DND-41 (cell line): ENCODE measurements around the gene ANKS1A.

Experiments used
- ATAC-seq: fragments of 200-7000 bp; cut with Tn5 transposase; 3 replicates; pipeline ENCODE4 v1.9.1; 2021; ENCODE audit warnings: low read depth; ENCODE audit not compliant: insufficient read depth
- DNase-seq: peaks from one replicate; pipeline ENCODE4 v3.0.0-alpha.2; 2020
- H2AFZ ChIP-seq: 2 replicates; pipeline ENCODE4 v1.6.0; 2012; ENCODE audit warnings: low read depth, low read length
- H3K27ac ChIP-seq: 2 replicates; pipeline ENCODE4 v1.5.1; 2012; ENCODE audit warnings: low read length, inconsistent platforms
- H3K27me3 ChIP-seq: fragments of 200-600 bp; sonication (generic); 2 replicates; pipeline ENCODE4 v1.6.0; 2012; ENCODE audit warnings: low read length, mild to moderate bottlenecking, inconsistent platforms; ENCODE audit not compliant: insufficient read depth, poor library complexity
- H3K36me3 ChIP-seq: 2 replicates; pipeline ENCODE4 v1.5.1; 2012; ENCODE audit warnings: low read length, inconsistent platforms; ENCODE audit not compliant: insufficient read depth
- H3K4me1 ChIP-seq: 2 replicates; pipeline ENCODE4 v1.5.1; 2012; ENCODE audit warnings: mild to moderate bottlenecking, low read length; ENCODE audit not compliant: insufficient read depth
- H3K4me2 ChIP-seq: 2 replicates; pipeline ENCODE4 v1.6.0; 2012; ENCODE audit warnings: mild to moderate bottlenecking, moderate library complexity, low read length, inconsistent platforms; ENCODE audit not compliant: insufficient read depth
- H3K4me3 ChIP-seq, 2 experiments: fragments of 200-600 bp in 1 of 2; shearing (Covaris generic) in 1 of 2; 2 replicates each; pipeline ENCODE4 v1.5.1; 2012 to 2016; ENCODE audit warnings: inconsistent platforms in 2 of 2, low read length in 2 of 2, mild to moderate bottlenecking in 2 of 2, low read depth in 1 of 2, moderate library complexity in 1 of 2
- H3K79me2 ChIP-seq: 2 replicates; pipeline ENCODE4 v1.6.0; 2012; ENCODE audit warnings: low read length, inconsistent platforms; ENCODE audit not compliant: insufficient read depth
- H3K9ac ChIP-seq: 2 replicates; pipeline ENCODE4 v1.6.0; 2012; ENCODE audit warnings: low read depth, mild to moderate bottlenecking, inconsistent platforms, low read length, moderate library complexity
- H3K9me3 ChIP-seq: 2 replicates; pipeline ENCODE4 v1.5.1; 2012; ENCODE audit warnings: low read length, moderate library complexity, mild to moderate bottlenecking, inconsistent platforms; ENCODE audit not compliant: insufficient read depth, severe bottlenecking
- H4K20me1 ChIP-seq: 2 replicates; pipeline ENCODE4 v1.6.0; 2012; ENCODE audit warnings: low read length; ENCODE audit not compliant: insufficient read depth
- EZH2 ChIP-seq: IDR thresholded peaks from 3 replicates; pipeline ENCODE4 v1.6.1; 2012; ENCODE audit warnings: borderline replicate concordance, low read depth, mild to moderate bottlenecking, moderate library complexity, low read length, inconsistent platforms; ENCODE audit not compliant: severe bottlenecking
- TF ChIP-seq, protein P1 (sequence below): IDR thresholded peaks from 2 replicates; pipeline ENCODE4 v1.5.1; 2012; ENCODE audit warnings: borderline replicate concordance, low read length, moderate library complexity, mild to moderate bottlenecking; ENCODE audit not compliant: poor library complexity, severe bottlenecking; ENCODE audit errors: extremely low read depth

The ANKS1A gene

DNA sequence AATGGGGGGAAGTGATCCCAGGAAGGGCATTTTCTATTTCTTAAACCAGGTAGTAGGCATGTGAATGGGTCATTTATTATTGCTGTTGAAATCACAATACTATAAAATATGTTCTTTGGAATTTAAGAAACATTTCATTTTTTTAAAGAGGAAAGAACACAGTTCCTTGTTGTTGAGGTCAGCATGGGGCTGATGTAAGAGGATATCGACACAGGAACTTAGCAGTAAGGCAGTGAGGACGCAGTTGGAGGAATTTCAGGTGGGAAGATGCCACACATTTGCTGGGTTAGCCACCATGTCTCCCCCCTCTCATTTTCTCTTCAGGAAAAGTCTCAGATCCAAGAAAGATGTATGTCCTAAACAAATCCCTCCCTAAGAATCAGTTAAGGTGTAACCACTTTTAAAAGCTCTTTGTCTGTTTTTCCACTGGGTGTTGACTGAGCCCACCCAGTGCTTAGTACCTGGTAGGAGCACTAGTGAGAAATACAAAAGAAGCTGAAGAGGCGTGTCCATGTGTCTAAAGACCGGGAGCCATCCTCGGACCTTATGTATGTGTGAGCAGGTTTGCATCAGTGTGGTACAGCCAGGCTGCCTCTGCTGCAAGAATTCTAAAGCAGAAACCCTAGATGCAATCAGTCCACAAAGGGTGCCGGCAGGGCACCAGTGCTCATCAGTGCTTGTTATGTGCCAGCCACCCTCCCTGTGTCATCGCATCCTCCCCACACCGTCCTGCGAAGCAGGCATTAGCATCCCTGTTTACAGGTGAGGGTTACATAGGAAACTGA, 153.2 kb downstream of the ANKS1A start:
- Histone ChIP-seq H3K9ac (no peak overlapping the region), H4K20me1 (no peaks in the 10 kb centered on the region), H3K79me2 (no peaks in the 10 kb centered on the region), H3K27me3 (no peaks in the 10 kb centered on the region), H3K9me3 (no peaks in the 10 kb centered on the region), H3K4me1 (peaks cover 34% of the 10 kb centered on the region), H3K36me3 (peaks cover 7% of the 10 kb centered on the region; the same call in 1 of the 2 replicates), H3K27ac (no peak overlapping the region), H3K4me3 (no peak overlapping the region), H2AFZ (no peak overlapping the region), H3K4me2 (no peak overlapping the region)
- ATAC-seq (no peak), DNase-seq (no peak)
- TF ChIP-seq, protein P1, sequence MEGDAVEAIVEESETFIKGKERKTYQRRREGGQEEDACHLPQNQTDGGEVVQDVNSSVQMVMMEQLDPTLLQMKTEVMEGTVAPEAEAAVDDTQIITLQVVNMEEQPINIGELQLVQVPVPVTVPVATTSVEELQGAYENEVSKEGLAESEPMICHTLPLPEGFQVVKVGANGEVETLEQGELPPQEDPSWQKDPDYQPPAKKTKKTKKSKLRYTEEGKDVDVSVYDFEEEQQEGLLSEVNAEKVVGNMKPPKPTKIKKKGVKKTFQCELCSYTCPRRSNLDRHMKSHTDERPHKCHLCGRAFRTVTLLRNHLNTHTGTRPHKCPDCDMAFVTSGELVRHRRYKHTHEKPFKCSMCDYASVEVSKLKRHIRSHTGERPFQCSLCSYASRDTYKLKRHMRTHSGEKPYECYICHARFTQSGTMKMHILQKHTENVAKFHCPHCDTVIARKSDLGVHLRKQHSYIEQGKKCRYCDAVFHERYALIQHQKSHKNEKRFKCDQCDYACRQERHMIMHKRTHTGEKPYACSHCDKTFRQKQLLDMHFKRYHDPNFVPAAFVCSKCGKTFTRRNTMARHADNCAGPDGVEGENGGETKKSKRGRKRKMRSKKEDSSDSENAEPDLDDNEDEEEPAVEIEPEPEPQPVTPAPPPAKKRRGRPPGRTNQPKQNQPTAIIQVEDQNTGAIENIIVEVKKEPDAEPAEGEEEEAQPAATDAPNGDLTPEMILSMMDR, result no peak
- TF ChIP-seq EZH2, result no peak

DNA sequence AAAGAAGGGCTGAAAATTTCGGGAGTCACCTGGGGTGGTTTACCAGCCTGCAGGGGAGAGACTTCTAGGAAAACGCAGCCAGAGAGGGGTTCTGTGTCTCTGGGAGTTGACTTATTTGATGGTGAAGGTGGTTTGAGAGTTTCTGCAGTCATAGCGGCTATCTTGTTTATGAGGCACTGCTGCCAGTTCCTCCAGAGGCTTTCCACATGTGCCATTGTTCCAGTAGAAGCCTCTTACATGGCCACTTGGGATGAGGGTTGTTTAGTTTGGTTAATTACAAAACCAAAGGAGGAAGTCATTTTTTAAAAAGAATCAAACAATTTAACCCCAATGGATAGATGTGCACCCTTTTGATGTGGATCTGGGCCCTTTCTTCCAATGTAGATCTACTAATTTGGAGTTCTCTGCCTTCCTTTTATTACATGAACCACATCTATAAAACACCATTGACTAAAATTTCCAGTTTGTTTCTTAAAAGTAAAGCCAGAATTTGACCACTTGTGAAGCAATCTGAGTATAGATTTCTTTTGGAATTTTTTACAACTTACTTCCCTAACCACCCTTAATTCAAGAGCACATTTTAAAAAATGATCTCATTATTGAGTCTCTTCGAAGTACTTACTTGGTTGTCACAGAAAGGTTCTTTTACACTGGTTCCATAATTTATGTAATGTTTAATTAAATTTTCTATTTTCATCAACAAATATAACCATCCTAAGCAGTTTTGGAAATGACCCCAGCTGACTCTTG, 154.5 kb downstream of the ANKS1A start:
- Histone ChIP-seq H3K4me2 (no peak overlapping the region), H3K36me3 (peaks cover 7% of the 10 kb centered on the region; the same call in 1 of the 2 replicates), H4K20me1 (no peaks in the 10 kb centered on the region), H3K4me1 (peaks cover 48% of the 10 kb centered on the region), H2AFZ (no peak overlapping the region), H3K4me3 (no peak overlapping the region), H3K9ac (no peak overlapping the region), H3K27ac (peak overlapping the region; percentile 50; the same call in 1 of the 2 replicates), H3K27me3 (no peaks in the 10 kb centered on the region), H3K9me3 (no peaks in the 10 kb centered on the region), H3K79me2 (no peaks in the 10 kb centered on the region)
- DNase-seq (no peak), ATAC-seq (no peak)
- TF ChIP-seq, protein P1, result no peak
- TF ChIP-seq EZH2, result no peak

DNA sequence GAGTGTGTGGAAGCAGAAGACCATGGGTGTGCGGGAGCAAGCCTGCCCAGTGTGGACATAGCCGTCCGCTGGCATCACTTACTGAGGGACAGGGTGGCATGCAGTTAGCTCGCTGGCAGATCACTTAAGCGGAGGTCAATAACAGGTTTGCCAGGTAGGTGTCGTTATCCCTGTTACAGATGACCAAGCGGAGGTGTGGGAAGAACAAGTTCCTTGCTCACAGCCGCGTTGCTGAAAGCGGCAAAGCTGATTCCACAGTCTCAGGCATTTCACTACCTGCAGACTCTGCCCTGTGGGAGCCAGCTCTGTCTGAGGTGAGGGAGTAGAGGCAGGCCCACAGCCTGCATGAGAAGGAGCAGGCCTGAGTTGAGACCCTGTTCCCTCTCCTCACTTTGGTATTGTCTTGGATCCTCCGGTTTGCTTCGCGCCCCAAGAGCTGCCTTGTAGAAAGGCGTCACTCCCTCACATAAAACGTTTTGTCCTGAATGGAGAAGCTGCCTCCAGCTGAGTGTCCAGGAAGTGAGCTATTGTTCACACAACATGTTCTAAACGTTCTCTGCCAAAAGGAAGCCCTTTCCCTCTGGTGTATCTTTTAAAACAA, 155.2 kb downstream of the ANKS1A start:
- Histone ChIP-seq H4K20me1 (no peaks in the 10 kb centered on the region), H3K4me2 (no peak overlapping the region), H3K4me3 (no peak overlapping the region), H3K9me3 (no peaks in the 10 kb centered on the region), H3K27ac (peak overlapping the region; percentile 50; the same call in 1 of the 2 replicates), H2AFZ (no peak overlapping the region), H3K27me3 (no peaks in the 10 kb centered on the region), H3K79me2 (no peaks in the 10 kb centered on the region), H3K36me3 (peaks cover 7% of the 10 kb centered on the region; the same call in 1 of the 2 replicates), H3K9ac (no peak overlapping the region; the same call in 1 of the 2 replicates), H3K4me1 (peaks cover 54% of the 10 kb centered on the region)
- no peak for TF ChIP-seq EZH2
- TF ChIP-seq, protein P1, result no peak
- no peak for ATAC-seq
- DNase-seq, result no peak
